Naive thymus-derived CD4-positive, alpha-beta T cell (primary cell): ENCODE results near the gene CAMTA1. TPM values are rescaled to one million over a fixed set of nuclear protein-coding genes. Genes with fewer than 3 reads are reported as not detected.

Source experiments
- ATAC-seq: fragments of 150-1000 bp; cut with Tn5 transposase; 2 replicates; pipeline ENCODE4 v1.10.0; 2021; ENCODE audit warnings: mild to moderate bottlenecking, moderate library complexity
- CTCF ChIA-PET: fragments of 350-600 bp; sonication (Branson Sonifier 250); formaldehyde crosslinking; loops from one replicate; lab custom pipeline; 2021; ENCODE audit warnings: antibody characterized with exemption; lab: Charles Lee
- POLR2A ChIA-PET: fragments of 350-600 bp; sonication (Branson Sonifier 250); formaldehyde crosslinking; loops from one replicate; lab custom pipeline; 2021; ENCODE audit warnings: antibody characterized with exemption, inconsistent platforms; lab: Charles Lee
- DNase-seq, 9 donors: peaks; one replicate each; pipeline versions ENCODE4 v3.0.0 to v3.0.0-alpha.2; 2020 to 2022; ENCODE audit warnings: mixed read lengths in 1 of 9
- H3K27ac ChIP-seq: one replicate; pipeline ENCODE4 v1.7.0; 2013; ENCODE audit warnings: mild to moderate bottlenecking, low read depth, low read length, moderate library complexity
- H3K27me3 ChIP-seq, 2 donors: one replicate each; pipeline ENCODE4 v1.7.0; 2013; ENCODE audit warnings: low read length in 2 of 2, mild to moderate bottlenecking in 2 of 2, moderate library complexity in 2 of 2; ENCODE audit not compliant: control insufficient read depth in 2 of 2, insufficient read depth in 2 of 2
- H3K36me3 ChIP-seq, 3 experiments: 1 replicate in 2 of 3; 2 replicates in 1 of 3; pipeline ENCODE4 v1.7.0; 2013; ENCODE audit warnings: low read length in 3 of 3, mild to moderate bottlenecking in 3 of 3, moderate library complexity in 1 of 3; ENCODE audit not compliant: insufficient read depth in 3 of 3, control insufficient read depth in 2 of 3
- H3K4me1 ChIP-seq, 2 donors: one replicate each; pipeline ENCODE4 v1.7.0; 2013; ENCODE audit warnings: low read length in 2 of 2, mild to moderate bottlenecking in 2 of 2, moderate library complexity in 1 of 2; ENCODE audit not compliant: control insufficient read depth in 2 of 2, insufficient read depth in 2 of 2
- H3K4me3 ChIP-seq: 2 replicates; pipeline ENCODE4 v1.7.0; 2013; ENCODE audit warnings: mild to moderate bottlenecking, low read length
- H3K9me3 ChIP-seq, 3 experiments: 1 replicate in 2 of 3; 2 replicates in 1 of 3; pipeline ENCODE4 v1.7.0; 2013; ENCODE audit warnings: low read length in 3 of 3; ENCODE audit not compliant: control insufficient read depth in 2 of 3
- H3K27ac Mint-ChIP-seq, 9 donors: one replicate each; pipeline ENCODE4 v1.8.0; 2020 to 2022; ENCODE audit warnings: mixed read lengths in 9 of 9, mild to moderate bottlenecking in 8 of 9, moderate library complexity in 5 of 9, inconsistent platforms in 2 of 9
- H3K27me3 Mint-ChIP-seq, 5 donors: one replicate each; pipeline ENCODE4 v1.8.0; 2021 to 2022; ENCODE audit warnings: mixed read lengths in 5 of 5, mild to moderate bottlenecking in 1 of 5
- H3K36me3 Mint-ChIP-seq, 5 donors: one replicate each; pipeline ENCODE4 v1.8.0; 2020 to 2022; ENCODE audit warnings: mixed read lengths in 5 of 5, mild to moderate bottlenecking in 3 of 5, inconsistent platforms in 1 of 5
- H3K4me1 Mint-ChIP-seq, 7 donors: one replicate each; pipeline ENCODE4 v1.8.0; 2020 to 2022; ENCODE audit warnings: mixed read lengths in 7 of 7, mild to moderate bottlenecking in 3 of 7, inconsistent platforms in 1 of 7
- H3K4me3 Mint-ChIP-seq, 10 donors: one replicate each; pipeline ENCODE4 v1.8.0; 2020 to 2022; ENCODE audit warnings: mild to moderate bottlenecking in 10 of 10, mixed read lengths in 10 of 10, moderate library complexity in 6 of 10, inconsistent platforms in 2 of 10
- H3K9me3 Mint-ChIP-seq, 11 donors: one replicate each; pipeline ENCODE4 v1.8.0; 2020 to 2022; ENCODE audit warnings: mixed read lengths in 11 of 11, mild to moderate bottlenecking in 4 of 11, inconsistent platforms in 1 of 11, moderate library complexity in 1 of 11
- intact Hi-C, 2 donors: fragments of 100-400 bp; cut with micrococcal nuclease; formaldehyde crosslinking; loops; one replicate each; pipeline ENCODE4 v1.15.1; 2023
- polyA plus RNA-seq, 2 donors: library from polyadenylated mRNA; unstranded; fragments of 300-500 nt; fragmentation: Illumina TruSeq; gene quantifications; one replicate each; pipeline ENCODE4 v1.2.3, GENCODE V29; 2021
- total RNA-seq, 6 experiments: library from RNA in 5 of 6; stranded (reverse) in 5 of 6; gene quantifications; 1 replicate in 5 of 6; 2 replicates in 1 of 6; pipeline ENCODE4 v1.2.3 and lab custom pipeline; 2021 to 2026

Gene CAMTA1
- total and polyA plus RNA-seq, 7 experiments from 2014 or later = 38.1 to 68.6 (median 42.6) TPM

DNA sequence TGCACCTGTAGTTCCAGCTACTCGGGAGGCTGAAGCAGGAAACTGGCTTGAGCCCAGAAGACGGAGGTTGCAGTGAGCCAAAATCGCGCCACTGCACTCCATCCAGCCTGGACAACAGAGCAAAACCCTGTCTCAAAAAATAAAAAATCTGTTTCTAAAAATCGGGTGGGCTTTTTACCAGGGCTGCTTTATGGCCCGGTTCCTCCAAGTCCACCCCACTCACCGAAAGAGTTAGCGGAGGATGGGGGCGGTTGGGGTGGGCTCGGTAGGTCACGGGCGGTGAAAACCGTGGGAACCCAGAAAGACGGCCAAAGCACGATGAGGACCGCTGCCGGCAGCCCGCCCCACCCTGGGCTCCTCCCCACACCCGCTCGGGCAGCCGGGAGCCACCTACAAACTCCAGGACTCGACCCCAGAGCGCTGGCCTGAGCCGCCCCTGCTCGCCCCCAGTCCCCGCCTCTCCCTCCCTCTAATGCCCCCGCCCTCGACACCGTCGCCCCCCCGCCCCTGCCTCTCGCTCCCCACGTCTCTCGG lies 998.0 kb downstream of the CAMTA1 start:
- Histone ChIP-seq H3K4me1 (peaks cover 8 to 17% of the 10 kb centered on the region in 2 donors), H3K36me3 (peaks cover 0 to 14% (median 3%) of the 10 kb centered on the region in 3 experiments), H3K9me3 (no peaks in the 10 kb centered on the region), H3K27ac (peak overlapping the region; percentile 99), H3K4me3 (peak overlapping the region; percentile 50), H3K27me3 (no peaks in the 10 kb centered on the region)
- peaks cover 0 to 19% (median 13%) of the 10 kb centered on the region in 5 donors for H3K36me3 Mint-ChIP-seq
- H3K4me1 Mint-ChIP-seq = peaks cover 18 to 39% (median 28%) of the 10 kb centered on the region in 7 donors
- no peaks in the 10 kb centered on the region for H3K9me3 Mint-ChIP-seq
- ATAC-seq (no peak), DNase-seq (peak in 2 of 9 donors; percentile 10 to 25)
- peak overlapping the region; percentile 67 to 85 (median 76) for H3K4me3 Mint-ChIP-seq
- ChIA-PET CTCF (no interaction called here), POLR2A (interaction anchor here (0.5 to 3.1 kb wide), 3 partner anchors 9 to 817 kb away, joined by 3 to 14 read pairs (median 6); partner anchors contain the start of gene VAMP3)
- peaks cover 0 to 16% (median 0%) of the 10 kb centered on the region in 5 donors for H3K27me3 Mint-ChIP-seq
- intact Hi-C loops = loop anchor here (1.0 to 10.0 kb wide), 9 partner anchors 12 to 1644 kb away; partner anchors contain the start of genes PARK7 (in 2 of the 2), VAMP3 (in 2 of the 2), CAMTA1 (in 1 of the 2) and GPR157 (in 1 of the 2)
- H3K27ac Mint-ChIP-seq = peak overlapping the region in 8 of 9 donors; percentile 60 to 91 (median 82)

DNA sequence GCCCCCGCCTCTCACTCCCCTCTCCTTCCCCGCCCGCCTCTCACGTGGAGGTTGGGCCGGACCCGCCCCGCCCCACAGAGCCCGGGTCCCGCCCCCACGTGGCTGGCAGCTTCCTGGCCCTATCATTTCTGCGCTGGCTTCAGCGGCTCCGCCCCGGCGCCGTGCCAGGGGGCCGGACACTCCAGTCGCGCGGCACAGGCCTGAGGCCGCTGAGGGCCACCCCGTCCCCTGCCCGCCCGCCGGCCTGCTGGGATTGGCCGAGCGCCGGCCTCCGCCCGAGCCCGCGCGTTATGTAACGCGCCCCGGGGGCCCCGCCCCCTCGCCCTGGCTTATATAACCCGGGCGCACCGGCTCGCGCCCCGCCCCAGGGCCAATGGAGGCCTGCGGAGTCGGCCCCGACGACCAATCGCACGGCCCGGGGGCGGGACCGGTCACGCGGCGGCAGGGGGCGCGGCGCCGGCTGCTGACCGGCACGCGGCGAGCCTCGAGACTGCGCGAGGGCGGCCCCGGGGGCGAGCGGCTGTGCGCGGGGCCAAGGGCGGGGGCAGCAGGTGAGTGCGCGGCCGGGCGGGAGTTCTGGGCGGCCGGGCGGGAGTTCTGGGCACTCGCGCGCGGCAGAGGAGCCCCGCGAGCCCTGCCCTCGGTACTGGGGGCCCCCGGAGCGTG lies 998.7 kb downstream of the CAMTA1 start, which contains the start of gene PER3:
Gene PER3, plus strand, starts transcription at position 466 of the 666 bp plus-strand sequence. CDS start 587 bp downstream, outside the sequence.
- peak within 1 kb of the TSS in 8 of 9 donors; percentile 63 to 91 (median 82) for H3K27ac Mint-ChIP-seq
- H3K9me3 Mint-ChIP-seq = no peaks in the 10 kb centered on the region
- H3K4me1 ChIP-seq = peaks cover 8 to 17% of the 10 kb centered on the region in 2 donors
- no peaks in the 10 kb centered on the region for H3K27me3 ChIP-seq
- H3K27ac ChIP-seq = peak within 1 kb of the TSS; percentile 99
- H3K4me3 ChIP-seq = peak within 1 kb of the TSS; percentile 58
- H3K36me3 Mint-ChIP-seq = peaks cover 0 to 19% (median 17%) of the 10 kb centered on the region in 5 donors
- H3K4me3 Mint-ChIP-seq = peak within 1 kb of the TSS; percentile 67 to 85 (median 76)
- peaks cover 0 to 12% (median 0%) of the 10 kb centered on the region in 3 experiments for H3K36me3 ChIP-seq
- ATAC-seq = peak; percentile 93
- H3K4me1 Mint-ChIP-seq = peaks cover 18 to 39% (median 28%) of the 10 kb centered on the region in 7 donors
- ChIA-PET POLR2A (interaction anchor here (1.0 kb wide), 1 partner anchor 10 kb away, joined by 3 read pairs; no protein-coding TSS in a partner anchor), CTCF (no interaction called here)
- no peaks in the 10 kb centered on the region for H3K9me3 ChIP-seq
- intact Hi-C loops = loop anchor here (1.0 to 10.0 kb wide), 9 partner anchors 13 to 1643 kb away; partner anchors contain the start of genes PARK7 (in 2 of the 2), VAMP3 (in 2 of the 2), CAMTA1 (in 1 of the 2) and GPR157 (in 1 of the 2)
- H3K27me3 Mint-ChIP-seq = peaks cover 0 to 16% (median 0%) of the 10 kb centered on the region in 5 donors
- DNase-seq = peak; percentile 84 to 97 (median 94)

DNA sequence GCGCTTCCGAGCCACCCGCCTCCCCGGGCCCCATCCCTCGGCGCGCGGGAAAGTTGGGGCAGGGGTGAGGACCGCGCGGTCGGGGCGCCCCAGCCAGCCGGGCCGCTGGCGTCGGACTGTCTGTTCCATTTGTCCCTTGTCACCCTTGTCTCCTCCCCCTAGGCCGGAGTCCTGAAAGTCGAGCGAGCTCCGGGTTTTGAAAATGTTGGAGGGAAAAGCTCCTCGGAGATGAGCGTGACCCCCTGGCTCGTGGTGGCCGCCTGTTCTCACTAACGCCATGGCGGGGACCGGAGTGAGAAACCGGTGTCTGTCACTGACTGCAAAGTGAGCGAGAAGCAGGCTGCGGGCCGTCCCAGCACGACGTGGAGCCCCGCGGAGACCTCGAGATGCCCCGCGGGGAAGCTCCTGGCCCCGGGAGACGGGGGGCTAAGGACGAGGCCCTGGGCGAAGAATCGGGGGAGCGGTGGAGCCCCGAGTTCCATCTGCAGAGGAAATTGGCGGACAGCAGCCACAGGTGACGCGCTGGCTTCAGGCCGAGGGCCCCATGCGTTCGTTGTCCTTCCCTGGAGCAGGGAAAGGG lies 999.3 kb downstream of the CAMTA1 start:
- DNase-seq = peak in 1 of 9 donors; percentile 13
- intact Hi-C loops = loop anchor here in 1 of 2 donors (5.0 to 10.0 kb wide), 4 partner anchors 740 to 1643 kb away; partner anchors contain the start of gene GPR157
- Mint-ChIP-seq H3K27me3 (peaks cover 0 to 16% (median 0%) of the 10 kb centered on the region in 5 donors), H3K36me3 (peaks cover 4 to 26% (median 23%) of the 10 kb centered on the region in 5 donors), H3K4me1 (peaks cover 18 to 39% (median 28%) of the 10 kb centered on the region in 7 donors), H3K9me3 (peaks cover 0 to 4% (median 0%) of the 10 kb centered on the region in 11 donors), H3K27ac (peak overlapping the region in 5 of 9 donors; percentile 53 to 73 (median 65)), H3K4me3 (peak overlapping the region in 9 of 10 donors; percentile 54 to 74 (median 67))
- Histone ChIP-seq H3K9me3 (no peaks in the 10 kb centered on the region), H3K4me1 (peaks cover 8 to 17% of the 10 kb centered on the region in 2 donors), H3K27ac (peak overlapping the region; percentile 99), H3K4me3 (peak overlapping the region; percentile 33), H3K36me3 (peaks cover 0 to 8% (median 0%) of the 10 kb centered on the region in 3 experiments), H3K27me3 (no peaks in the 10 kb centered on the region)
- ChIA-PET CTCF (no interaction called here), POLR2A (no interaction called here)
- ATAC-seq = no peak

DNA sequence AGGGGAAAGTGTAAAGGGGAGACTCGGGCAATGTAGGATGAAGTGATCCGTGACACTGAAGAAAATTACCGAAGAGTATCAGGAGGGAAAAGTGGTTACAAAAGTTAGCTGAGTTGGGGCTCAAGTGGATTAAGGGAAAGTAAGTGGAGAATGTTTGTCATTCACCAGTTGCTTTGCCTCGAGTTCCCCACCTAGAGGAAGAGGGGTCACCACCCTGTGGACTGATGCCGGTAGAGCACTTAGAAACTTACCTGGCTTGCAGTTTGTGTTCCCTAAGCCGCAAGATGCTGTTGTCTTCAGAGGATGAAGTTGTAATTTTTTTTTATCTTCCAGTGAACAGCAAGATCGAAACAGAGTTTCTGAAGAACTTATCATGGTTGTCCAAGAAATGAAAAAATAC lies 999.9 kb downstream of the CAMTA1 start:
- Mint-ChIP-seq H3K27ac (peak overlapping the region in 5 of 9 donors; percentile 53 to 74 (median 71)), H3K4me1 (peaks cover 18 to 39% (median 28%) of the 10 kb centered on the region in 7 donors), H3K27me3 (peaks cover 0 to 16% (median 0%) of the 10 kb centered on the region in 5 donors), H3K9me3 (peaks cover 0 to 8% (median 3%) of the 10 kb centered on the region in 11 donors), H3K36me3 (peaks cover 6 to 31% (median 28%) of the 10 kb centered on the region in 5 donors), H3K4me3 (peak overlapping the region; percentile 45 to 71 (median 61))
- CTCF ChIA-PET = no interaction called here
- H3K9me3 ChIP-seq = no peaks in the 10 kb centered on the region
- H3K27ac ChIP-seq = no peak overlapping the region
- intact Hi-C loops = loop anchor here in 1 of 2 donors (10.0 kb wide), 3 partner anchors 740 to 1340 kb away; partner anchors contain the start of gene GPR157
- ATAC-seq (no peak), DNase-seq (no peak)
- peaks cover 8 to 17% of the 10 kb centered on the region in 2 donors for H3K4me1 ChIP-seq
- H3K36me3 ChIP-seq = peaks cover 0 to 5% (median 0%) of the 10 kb centered on the region in 3 experiments
- no peaks in the 10 kb centered on the region for H3K27me3 ChIP-seq
- POLR2A ChIA-PET = no interaction called here
- no peak overlapping the region for H3K4me3 ChIP-seq

DNA sequence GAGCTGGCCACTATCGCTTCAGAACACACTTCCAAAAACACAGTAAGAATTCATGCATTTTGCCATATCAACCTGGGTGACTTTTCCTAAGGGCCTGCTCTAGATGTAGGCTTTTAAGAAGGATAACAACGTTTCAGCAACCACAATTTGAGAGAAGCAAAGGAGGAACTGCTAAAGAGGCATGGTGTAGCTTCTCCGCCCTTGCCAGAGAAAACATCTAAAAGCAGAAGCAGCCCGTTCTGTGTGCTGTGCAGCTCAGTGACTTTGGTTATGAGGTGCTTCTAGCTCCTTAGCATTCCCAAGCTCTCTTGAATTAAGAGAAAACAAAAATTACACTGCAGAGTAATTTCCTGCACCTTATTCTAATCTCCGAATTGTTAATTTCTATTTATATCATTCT lies 1001.5 kb downstream of the CAMTA1 start:
- H3K4me3 ChIP-seq = no peak overlapping the region
- H3K9me3 Mint-ChIP-seq = peaks cover 7 to 19% (median 13%) of the 10 kb centered on the region in 11 donors
- peaks cover 0 to 5% (median 0%) of the 10 kb centered on the region in 3 experiments for H3K36me3 ChIP-seq
- peaks cover 9 to 46% (median 42%) of the 10 kb centered on the region in 5 donors for H3K36me3 Mint-ChIP-seq
- peak overlapping the region in 1 of 9 donors; percentile 71 for H3K27ac Mint-ChIP-seq
- H3K9me3 ChIP-seq = peaks cover 0 to 5% (median 0%) of the 10 kb centered on the region in 3 experiments
- no peaks in the 10 kb centered on the region for H3K27me3 ChIP-seq
- no peak overlapping the region for H3K27ac ChIP-seq
- DNase-seq (no peak), ATAC-seq (no peak)
- intact Hi-C loops = loop anchor here in 1 of 2 donors (10.0 kb wide), 3 partner anchors 738 to 1338 kb away; partner anchors contain the start of gene GPR157
- H3K4me1 Mint-ChIP-seq = peaks cover 12 to 26% (median 21%) of the 10 kb centered on the region in 7 donors
- ChIA-PET POLR2A (no interaction called here), CTCF (no interaction called here)
- H3K4me3 Mint-ChIP-seq = peak overlapping the region in 2 of 10 donors; percentile 9 to 25
- H3K27me3 Mint-ChIP-seq = peaks cover 0 to 16% (median 0%) of the 10 kb centered on the region in 5 donors
- H3K4me1 ChIP-seq = peaks cover 8 to 17% of the 10 kb centered on the region in 2 donors
